OCI-LY7 (cell line): Measurements from ENCODE around the gene TJP2. TPM values are rescaled to one million over a fixed set of nuclear protein-coding genes. Genes with fewer than 3 reads are reported as not detected.

Experiments
- BruUV-seq: library from RNA; stranded (reverse); fragments of 400-500 nt; replicated peaks from 2 replicates; lab custom pipeline; 2021; lab: Mats Ljungman, UMichigan
- CTCF ChIA-PET: fragments of 300-600 bp; sonication (Branson Sonifier 250); formaldehyde crosslinking; loops from one replicate; lab custom pipeline; 2022; ENCODE audit warnings: antibody characterized with exemption; ENCODE audit not compliant: unreplicated experiment; lab: Charles Lee
- POLR2A ChIA-PET: fragments of 300-600 bp; sonication (Branson Sonifier 250); formaldehyde crosslinking; loops from one replicate; lab custom pipeline; 2022; ENCODE audit warnings: antibody characterized with exemption; lab: Charles Lee
- DNase-seq: peaks from one replicate; pipeline ENCODE4 v3.0.0-alpha.2; 2015; ENCODE audit warnings: low spot score
- H2AFZ ChIP-seq: fragments of 200-600 bp; sonication (generic), shearing (Covaris generic); 2 replicates; pipeline ENCODE4 v1.6.1; 2014; ENCODE audit warnings: mild to moderate bottlenecking, antibody characterized with exemption, low read length, moderate library complexity
- H3K27ac ChIP-seq: fragments of 200-600 bp; sonication (generic); 2 replicates; pipeline ENCODE4 v1.5.1; 2014; ENCODE audit warnings: mixed run types, low read depth, mild to moderate bottlenecking, moderate library complexity, low read length, inconsistent platforms; ENCODE audit not compliant: poor library complexity, severe bottlenecking
- H3K36me3 ChIP-seq: fragments of 200-600 bp; sonication (generic); 2 replicates; pipeline ENCODE4 v1.6.1; 2014; ENCODE audit warnings: mild to moderate bottlenecking, antibody characterized with exemption, low read length, moderate library complexity, mixed read lengths; ENCODE audit not compliant: insufficient read depth
- H3K4me1 ChIP-seq: fragments of 200-600 bp; sonication (generic); 2 replicates; pipeline ENCODE4 v1.5.1; 2014; ENCODE audit warnings: mild to moderate bottlenecking, low read length; ENCODE audit not compliant: insufficient read depth, poor library complexity, severe bottlenecking
- H3K4me2 ChIP-seq: fragments of 200-600 bp; sonication (generic); 2 replicates; pipeline ENCODE4 v1.6.1; 2014; ENCODE audit warnings: mild to moderate bottlenecking, low read length
- H3K4me3 ChIP-seq: fragments of 200-600 bp; sonication (generic); 2 replicates; pipeline ENCODE4 v1.5.1; 2014; ENCODE audit warnings: mild to moderate bottlenecking, low read depth, low read length; ENCODE audit not compliant: poor library complexity, severe bottlenecking
- H3K79me2 ChIP-seq: fragments of 200-600 bp; sonication (generic); 2 replicates; pipeline ENCODE4 v1.6.1; 2016; ENCODE audit warnings: low read depth, mild to moderate bottlenecking, low read length, moderate library complexity, mixed read lengths; ENCODE audit not compliant: insufficient read depth
- H3K9me2 ChIP-seq: fragments of 200-600 bp; sonication (generic); 2 replicates; pipeline ENCODE4 v1.6.1; 2016; ENCODE audit warnings: mild to moderate bottlenecking, low read length, mixed read lengths; ENCODE audit not compliant: insufficient read depth
- H3K9me3 ChIP-seq: fragments of 200-600 bp; sonication (generic); 2 replicates; pipeline ENCODE4 v1.6.1; 2014; ENCODE audit warnings: mild to moderate bottlenecking, mixed run types, low read length, mixed read lengths
- H4K20me1 ChIP-seq: fragments of 200-600 bp; sonication (generic); 2 replicates; pipeline ENCODE4 v1.6.1; 2014; ENCODE audit warnings: mild to moderate bottlenecking, antibody characterized with exemption, low read length, moderate library complexity, mixed read lengths; ENCODE audit not compliant: insufficient read depth
- CTCF ChIP-seq: fragments of 200-600 bp; sonication (generic); conservative IDR thresholded peaks from 2 replicates; pipeline ENCODE4 v1.5.1; 2014; ENCODE audit warnings: mild to moderate bottlenecking, antibody characterized with exemption, low read length, moderate library complexity, mixed read lengths
- EZH2phosphoT487 ChIP-seq: fragments of 200-600 bp; sonication (generic); IDR thresholded peaks from 2 replicates; pipeline ENCODE4 v1.6.1; 2018; ENCODE audit warnings: low read depth, borderline replicate concordance, mild to moderate bottlenecking, mixed run types, antibody characterized with exemption, low read length, moderate library complexity, mixed read lengths
- intact Hi-C: fragments of 100-400 bp; cut with micrococcal nuclease; formaldehyde crosslinking; loops from one replicate; pipeline ENCODE4 v1.10.0; 2022; ENCODE audit not compliant: unreplicated experiment
- total RNA-seq, 2 experiments: library from RNA; depleted of rRNA in 1 of 2; stranded (reverse); fragments of >200 nt in 1 of 2; shearing (Covaris generic) in 1 of 2; gene quantifications; 2 replicates each; pipeline ENCODE4 v1.2.3, GENCODE V29; 2014 to 2022

Gene TJP2
- total RNA-seq, 2 experiments from 2014 or later = 15.1 to 18.0 TPM

DNA sequence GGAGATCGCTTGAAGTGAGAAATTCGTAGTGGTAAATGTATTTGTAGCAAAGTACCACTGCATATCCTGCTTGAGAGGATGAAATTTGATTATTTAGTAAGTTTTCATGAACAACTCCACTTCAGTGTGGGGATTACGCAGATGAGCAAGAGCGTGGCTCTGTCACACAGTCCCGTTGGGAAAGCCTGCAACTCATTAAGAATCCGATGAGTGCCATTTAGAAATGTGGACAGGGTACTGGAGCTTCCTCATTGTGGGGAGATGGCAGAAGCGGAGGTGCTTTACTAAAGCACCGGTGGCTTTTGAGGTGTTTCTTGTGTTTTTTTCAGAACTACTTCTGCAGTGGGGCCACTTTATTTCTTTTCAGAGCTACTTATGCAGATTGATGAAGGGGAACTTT, 1.4 kb downstream of the TJP2 start:
- Histone ChIP-seq H3K9me2 (no peaks in the 10 kb centered on the region), H3K4me2 (peak overlapping the region; percentile 76), H3K9me3 (no peaks in the 10 kb centered on the region), H3K27ac (no peak overlapping the region), H3K36me3 (no peaks in the 10 kb centered on the region), H3K4me3 (peak overlapping the region; percentile 72), H3K4me1 (peaks cover 23% of the 10 kb centered on the region), H4K20me1 (no peaks in the 10 kb centered on the region), H3K79me2 (no peaks in the 10 kb centered on the region), H2AFZ (no peak overlapping the region)
- intact Hi-C loops = no loop called here
- ChIA-PET POLR2A (interaction anchor here (1.2 to 2.9 kb wide), 3 partner anchors 10 to 15 kb away, joined by 3 to 11 read pairs (median 6); no protein-coding TSS in a partner anchor), CTCF (interaction anchor here (1.0 kb wide), 1 partner anchor 15 kb away, joined by 3 read pairs; no protein-coding TSS in a partner anchor)
- no peak for TF ChIP-seq EZH2phosphoT487
- TF ChIP-seq CTCF = no peak
- DNase-seq = no peak
- no TSS peak for BruUV-seq

DNA sequence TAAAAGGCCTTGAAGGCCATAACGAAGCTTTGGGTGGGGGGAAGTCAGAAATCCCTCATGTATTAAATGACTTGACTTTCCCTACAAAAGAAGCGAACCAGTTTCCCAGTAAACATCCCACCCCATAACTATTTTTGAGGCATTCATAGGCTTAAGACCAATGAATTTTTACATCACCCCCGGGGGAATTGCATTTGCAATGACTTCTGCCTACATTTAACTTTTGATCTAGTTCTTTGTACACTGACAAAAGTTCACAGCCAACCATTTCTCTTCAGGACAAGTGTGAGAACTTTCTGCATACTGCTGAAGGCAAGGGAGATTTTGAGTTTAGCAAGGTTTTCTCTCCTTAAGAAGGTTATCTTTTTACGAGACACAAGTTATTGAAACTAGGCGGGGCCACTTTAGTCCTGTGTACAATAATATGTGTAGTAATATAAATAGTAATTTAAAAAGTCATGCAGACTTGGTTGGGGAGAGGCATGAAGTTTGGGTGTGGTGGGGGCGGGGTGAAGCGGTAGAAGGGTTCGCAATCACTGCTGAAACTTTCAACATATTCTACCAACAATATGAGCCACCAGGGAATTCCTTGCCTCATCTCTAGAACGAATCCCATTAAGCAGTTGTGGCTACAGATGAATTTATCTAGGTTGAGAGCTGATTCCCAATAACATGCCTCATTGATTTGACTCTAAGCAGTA, 2.5 kb downstream of the TJP2 start:
- Histone ChIP-seq H3K27ac (no peak overlapping the region), H3K79me2 (no peaks in the 10 kb centered on the region), H4K20me1 (no peaks in the 10 kb centered on the region), H3K9me2 (no peaks in the 10 kb centered on the region), H3K4me2 (no peak overlapping the region), H3K9me3 (no peaks in the 10 kb centered on the region), H3K36me3 (no peaks in the 10 kb centered on the region), H3K4me3 (no peak overlapping the region), H2AFZ (no peak overlapping the region), H3K4me1 (peaks cover 26% of the 10 kb centered on the region)
- POLR2A ChIA-PET = interaction anchor here (1.5 to 2.9 kb wide), 3 partner anchors 9 to 17 kb away, joined by 3 to 11 read pairs (median 6); no protein-coding TSS in a partner anchor
- DNase-seq = no peak
- no TSS peak for BruUV-seq
- TF ChIP-seq EZH2phosphoT487 (no peak), CTCF (no peak)
- intact Hi-C loops = no loop called here
- CTCF ChIA-PET = no interaction called here

GRCh38 chr9:69178583-69179011, 4.5 kb downstream of the TJP2 start:
- no peaks in the 10 kb centered on the region for H3K9me2 ChIP-seq
- H3K9me3 ChIP-seq = no peaks in the 10 kb centered on the region
- peaks cover 25% of the 10 kb centered on the region for H3K4me1 ChIP-seq
- H3K79me2 ChIP-seq = no peaks in the 10 kb centered on the region
- no peak for DNase-seq
- no peak overlapping the region for H3K4me2 ChIP-seq
- CTCF ChIA-PET = no interaction called here
- POLR2A ChIA-PET = interaction anchor here (0.5 to 1.6 kb wide), 7 partner anchors 10 to 751 kb away, joined by 3 to 6 read pairs (median 4); no protein-coding TSS in a partner anchor
- no peaks in the 10 kb centered on the region for H4K20me1 ChIP-seq
- intact Hi-C loops = no loop called here
- no peak overlapping the region for H3K27ac ChIP-seq
- no peak overlapping the region for H3K4me3 ChIP-seq
- no TSS peak for BruUV-seq
- TF ChIP-seq CTCF (no peak), EZH2phosphoT487 (no peak)
- H2AFZ ChIP-seq = no peak overlapping the region
- H3K36me3 ChIP-seq = no peaks in the 10 kb centered on the region
